A549 (cell line): ENCODE measurements around the gene SIGLEC1. TPM values are rescaled to one million over a fixed set of nuclear protein-coding genes. Genes with fewer than 3 reads are reported as not detected.

Experiments used
- ATAC-seq, 2 experiments: fragments of 200-7000 bp in 1 of 2; fragments of >200 bp in 1 of 2; cut with Nextera tagmentation in 1 of 2; cut with Tn5 transposase in 1 of 2; 3 replicates each; pipeline versions ENCODE4 v1.8.0 to v1.9.1; 2018 to 2020; ENCODE audit warnings: mild to moderate bottlenecking in 1 of 2, moderate library complexity in 1 of 2
- CTCF ChIA-PET: fragments of 300-600 bp; sonication (Branson Sonifier 250); formaldehyde crosslinking; extraction: SDS; loops from one replicate; lab custom pipeline; 2021; ENCODE audit warnings: antibody characterized with exemption, inconsistent platforms; lab: Yijun Ruan, JAX
- POLR2A ChIA-PET: fragments of 350-600 bp; formaldehyde crosslinking; extraction: SDS; loops from one replicate; lab custom pipeline; 2021; ENCODE audit warnings: antibody characterized with exemption, inconsistent platforms; lab: Yijun Ruan, JAX
- DNase-seq, 2 experiments: peaks; one replicate each; pipeline versions ENCODE4 v3.0.0 to v3.0.0-alpha.2; 2011 to 2016; ENCODE audit warnings: low read depth in 1 of 2, low spot score in 1 of 2
- FAIRE-seq: peaks from 2 replicates; lab custom pipeline; 2011; peaks lifted over from hg19 to GRCh38; lab: Jason Lieb, UNC
- H3K27ac ChIP-seq, 2 experiments: fragments of >200 bp; sonication (Bioruptor Twin); formaldehyde crosslinking; 3 replicates each; pipeline ENCODE4 v1.5.1; 2016 to 2017
- H3K4me1 ChIP-seq: fragments of >200 bp; sonication (Bioruptor Twin); formaldehyde crosslinking; 3 replicates; pipeline ENCODE4 v1.6.1; 2016
- H3K4me2 ChIP-seq: fragments of >200 bp; sonication (Bioruptor Twin); formaldehyde crosslinking; 3 replicates; pipeline ENCODE4 v1.6.1; 2016
- H3K4me3 ChIP-seq: fragments of >200 bp; sonication (Bioruptor Twin); formaldehyde crosslinking; 3 replicates; pipeline ENCODE4 v1.5.1; 2016
- H3K9me3 ChIP-seq: fragments of >200 bp; sonication (Bioruptor Twin); formaldehyde crosslinking; 3 replicates; pipeline ENCODE4 v1.6.1; 2016
- BHLHE40 ChIP-seq: IDR thresholded peaks from 2 replicates; pipeline ENCODE4 v1.6.1; 2012; ENCODE audit warnings: low read depth, low read length, inconsistent platforms
- CBX8 ChIP-seq: fragments of 200-600 bp; sonication (generic); IDR thresholded peaks from 2 replicates; pipeline ENCODE4 v1.6.1; 2016
- CHD2 ChIP-seq: fragments of 150-350 bp; IDR thresholded peaks from 2 replicates; pipeline ENCODE4 v1.6.1; 2014; ENCODE audit warnings: low read length; ENCODE audit not compliant: partially characterized antibody
- EHF ChIP-seq: fragments of 250-450 bp; sonication (Bioruptor Pico); IDR thresholded peaks from 2 replicates; pipeline ENCODE4 v1.5.0; 2020; ENCODE audit warnings: mild to moderate bottlenecking
- ESRRA ChIP-seq: fragments of 150-350 bp; IDR thresholded peaks from 2 replicates; pipeline ENCODE4 v1.6.1; 2014; ENCODE audit warnings: mild to moderate bottlenecking, low read length, borderline replicate concordance
- FOSL2 ChIP-seq, 2 experiments: fragments of 450-650 bp in 1 of 2; fragments of >200 bp in 1 of 2; sonication (Bioruptor Twin) in 1 of 2; formaldehyde crosslinking; IDR thresholded peaks; 2 replicates each; pipeline versions ENCODE4 v1.5.0 to v1.6.1; 2016 to 2020; ENCODE audit warnings: mild to moderate bottlenecking in 1 of 2, moderate library complexity in 1 of 2
- FOXS1 ChIP-seq: fragments of 250-450 bp; sonication (Bioruptor Pico); IDR thresholded peaks from 2 replicates; pipeline ENCODE4 v1.5.0; 2020; ENCODE audit warnings: mild to moderate bottlenecking, moderate library complexity
- GATA3 ChIP-seq: IDR thresholded peaks from 2 replicates; pipeline ENCODE4 v1.6.1; 2012; ENCODE audit warnings: borderline replicate concordance
- HOXB13 ChIP-seq: fragments of 250-450 bp; sonication (Bioruptor Pico); IDR thresholded peaks from 2 replicates; pipeline ENCODE4 v1.5.0; 2020; ENCODE audit warnings: low read depth, mild to moderate bottlenecking, moderate library complexity
- KDM1A ChIP-seq: fragments of 200-600 bp; sonication (generic); IDR thresholded peaks from 2 replicates; pipeline ENCODE4 v1.6.1; 2016; ENCODE audit warnings: low read depth, mild to moderate bottlenecking
- MAZ ChIP-seq: fragments of 150-350 bp; IDR thresholded peaks from 2 replicates; pipeline ENCODE4 v1.6.1; 2014; ENCODE audit warnings: antibody characterized with exemption, low read depth, low read length, borderline replicate concordance
- RCOR1 ChIP-seq: fragments of 150-350 bp; IDR thresholded peaks from 2 replicates; pipeline ENCODE4 v1.6.1; 2014; ENCODE audit warnings: antibody characterized with exemption, low read length, low read depth
- SMC3 ChIP-seq: fragments of >200 bp; sonication (Bioruptor Twin); formaldehyde crosslinking; IDR thresholded peaks from 3 replicates; pipeline ENCODE4 v1.6.1; 2018; ENCODE audit warnings: inconsistent platforms
- TP53 ChIP-seq: fragments of 250-450 bp; sonication (Bioruptor Pico); IDR thresholded peaks from 2 replicates; pipeline ENCODE4 v1.5.0; 2021; ENCODE audit warnings: mild to moderate bottlenecking, moderate library complexity
- ZC3H11A ChIP-seq: fragments of 450-650 bp; IDR thresholded peaks from 2 replicates; pipeline ENCODE4 v1.6.1; 2014; ENCODE audit warnings: antibody characterized with exemption, mild to moderate bottlenecking
- ZNF302 ChIP-seq: fragments of 250-450 bp; sonication (Bioruptor Pico); IDR thresholded peaks from 2 replicates; pipeline ENCODE4 v1.9.0; 2021; ENCODE audit warnings: inconsistent platforms, mild to moderate bottlenecking, moderate library complexity
- WGBS: methylation state at CpG from one replicate; pipeline ENCODE4 v1.1.6; 2017; ENCODE audit errors: missing lambda C conversion rate; 5-methylcytosine and 5-hydroxymethylcytosine counted together
- polyA plus RNA-seq, 4 experiments: library from polyadenylated mRNA; depleted of rRNA in 3 of 4; stranded (reverse); fragments of >200 nt; fragmentation: RNase III in 1 of 4; extraction: RNeasy Plus Mini Kit Qiagen cat#74134 plus additional on column Dnase treatment in 1 of 4; gene quantifications; 2 replicates in 3 of 4; 3 replicates in 1 of 4; pipeline ENCODE4 v1.2.3, GENCODE V29; 2011 to 2017
- TF ChIP-seq, protein P1 (sequence below): fragments of 450-650 bp; IDR thresholded peaks from 2 replicates; pipeline ENCODE4 v1.6.1; 2014; ENCODE audit warnings: antibody characterized with exemption
- TF ChIP-seq, protein P2 (sequence below): IDR thresholded peaks from 2 replicates; pipeline ENCODE4 v1.6.1; 2012
- TF ChIP-seq, protein P3 (sequence below): IDR thresholded peaks from 2 replicates; pipeline ENCODE4 v1.6.1; 2012

Gene SIGLEC1
- polyA plus RNA-seq, 2 of the 4 experiments (the other 2 are of a cell fraction), result 0.01 TPM; not detected in 1

DNA sequence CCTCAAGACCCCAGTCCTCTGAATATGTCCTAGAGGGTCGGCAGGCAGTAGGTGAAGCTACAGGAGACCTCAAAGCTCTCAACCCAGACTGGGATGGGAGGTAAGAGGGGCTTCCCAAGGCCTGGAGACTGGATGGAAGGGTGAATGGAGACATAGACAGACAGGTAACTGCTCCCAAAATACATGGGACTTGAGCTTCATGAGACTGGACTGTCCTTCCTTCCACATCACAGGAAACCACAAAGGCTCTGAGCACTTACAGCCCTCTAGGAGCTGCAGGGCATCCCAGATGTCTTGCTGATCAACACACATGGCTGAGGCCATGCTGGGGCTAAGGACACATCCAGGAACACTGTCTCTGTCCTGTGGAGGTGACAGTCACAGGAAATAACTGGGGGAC, 31.6 kb upstream of the SIGLEC1 start:
- H3K4me2 ChIP-seq, result peak overlapping the region; percentile 71

DNA sequence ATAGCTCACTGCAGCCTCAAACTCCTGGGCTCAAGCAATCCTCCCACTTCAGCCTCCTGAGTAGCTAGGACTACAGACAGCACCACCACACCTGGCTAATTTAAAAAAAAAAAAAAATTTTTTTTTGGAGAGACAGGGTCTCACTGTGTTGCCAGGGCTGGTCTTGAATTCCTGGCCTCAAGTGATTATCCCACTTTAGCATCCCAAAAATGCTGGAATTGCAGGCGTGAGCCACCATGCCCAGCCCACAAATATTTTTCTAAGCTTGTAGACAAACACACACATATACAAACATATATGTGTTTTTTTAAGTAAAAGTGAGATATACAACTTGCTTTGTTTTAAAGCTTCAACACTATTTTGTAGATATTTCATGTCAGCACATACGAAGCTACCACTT, 30.9 kb upstream of the SIGLEC1 start:
- 85% methylated on average over 2 of the region's 2 CpGs for WGBS
- ATAC-seq, result no peak
- H3K4me1 ChIP-seq, result peaks cover 12% of the 10 kb centered on the region; the same call in 2 of the 3 replicates
- ChIA-PET POLR2A (no interaction called here), CTCF (interaction anchor here (5.2 to 72.1 kb wide), 5 partner anchors 4 to 65 kb away, joined by 36 to 2233 read pairs (median 1634); partner anchors contain the start of genes ADAM33, ADISSP, CENPB and GFRA4)
- no peak overlapping the region for H3K4me3 ChIP-seq
- H3K27ac ChIP-seq, result no peak overlapping the region
- no peak for DNase-seq
- no peak for TF ChIP-seq ZNF302
- no peak for TF ChIP-seq TP53 (CRISPR knock-in tag)
- no peak for TF ChIP-seq RCOR1
- no peak for TF ChIP-seq ESRRA
- FAIRE-seq, result no peak
- H3K4me2 ChIP-seq, result no peak overlapping the region
- no peaks in the 10 kb centered on the region for H3K9me3 ChIP-seq

More for the DNA sequence above, 31.6 kb upstream of the SIGLEC1 start:
- TF ChIP-seq SMC3, result no peak
- no peak for TF ChIP-seq GATA3
- TF ChIP-seq, protein P1, sequence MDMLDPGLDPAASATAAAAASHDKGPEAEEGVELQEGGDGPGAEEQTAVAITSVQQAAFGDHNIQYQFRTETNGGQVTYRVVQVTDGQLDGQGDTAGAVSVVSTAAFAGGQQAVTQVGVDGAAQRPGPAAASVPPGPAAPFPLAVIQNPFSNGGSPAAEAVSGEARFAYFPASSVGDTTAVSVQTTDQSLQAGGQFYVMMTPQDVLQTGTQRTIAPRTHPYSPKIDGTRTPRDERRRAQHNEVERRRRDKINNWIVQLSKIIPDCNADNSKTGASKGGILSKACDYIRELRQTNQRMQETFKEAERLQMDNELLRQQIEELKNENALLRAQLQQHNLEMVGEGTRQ, result no peak
- no peak for TF ChIP-seq FOSL2 (IDR thresholded peaks at IDR 0.05)
- no peak for TF ChIP-seq FOSL2 (CRISPR knock-in tag; IDR thresholded peaks at IDR 0.05)
- H3K4me3 ChIP-seq, result no peak overlapping the region; the same call in 2 of the 3 replicates
- FAIRE-seq (no peak), DNase-seq (no peak), ATAC-seq (no peak)
- no peaks in the 10 kb centered on the region for H3K9me3 ChIP-seq
- peak overlapping the region in 1 of 2 experiments; percentile 75; a peak in 2 of 6 replicates for H3K27ac ChIP-seq
- WGBS, result 62% methylated on average over 1 of the region's 1 CpG
- CTCF ChIA-PET, result interaction anchor here (1.1 to 72.1 kb wide), 7 partner anchors 4 to 181 kb away, joined by 5 to 2233 read pairs (median 169); partner anchors contain the start of genes ADAM33, ADISSP, CENPB and GFRA4
- H3K4me1 ChIP-seq, result peaks cover 4% of the 10 kb centered on the region; the same call in 2 of the 3 replicates
- POLR2A ChIA-PET, result interaction anchor here (1.0 to 1.5 kb wide), 2 partner anchors 17 to 24 kb away, joined by 3 to 11 read pairs; partner anchors contain the start of gene ADISSP

DNA sequence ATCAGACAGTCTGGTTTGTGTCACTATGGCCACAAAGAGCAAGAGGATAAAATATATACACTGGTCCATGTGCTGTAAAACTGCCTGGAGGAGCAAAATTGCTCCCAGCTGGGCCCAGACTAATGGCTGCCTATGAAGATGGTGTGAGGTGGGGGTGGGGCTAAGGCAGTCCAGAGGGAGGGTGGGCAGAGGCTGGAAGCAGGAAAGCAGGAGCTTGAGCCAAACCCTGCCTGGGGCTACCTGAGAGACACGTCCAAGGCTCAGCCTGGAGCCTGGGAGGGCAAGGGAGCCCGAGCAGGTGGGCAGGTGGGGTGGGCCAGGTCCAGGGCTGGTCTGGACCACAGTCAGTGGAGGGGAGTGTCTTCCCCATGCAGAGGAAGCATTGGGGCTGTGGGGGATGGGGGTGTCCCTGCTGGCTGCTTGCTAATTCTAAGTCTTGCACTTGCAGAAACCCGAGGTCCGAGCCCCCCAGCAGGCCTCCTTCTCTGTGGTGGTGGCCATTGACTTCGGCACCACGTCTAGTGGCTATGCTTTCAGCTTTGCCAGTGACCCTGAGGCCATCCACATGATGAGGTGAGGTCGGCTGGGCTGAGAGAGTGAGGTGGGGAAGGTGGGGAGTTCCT, 29.5 kb upstream of the SIGLEC1 start:
- no peak overlapping the region for H3K4me2 ChIP-seq
- WGBS, result 74% methylated on average over 7 of the region's 7 CpGs

DNA sequence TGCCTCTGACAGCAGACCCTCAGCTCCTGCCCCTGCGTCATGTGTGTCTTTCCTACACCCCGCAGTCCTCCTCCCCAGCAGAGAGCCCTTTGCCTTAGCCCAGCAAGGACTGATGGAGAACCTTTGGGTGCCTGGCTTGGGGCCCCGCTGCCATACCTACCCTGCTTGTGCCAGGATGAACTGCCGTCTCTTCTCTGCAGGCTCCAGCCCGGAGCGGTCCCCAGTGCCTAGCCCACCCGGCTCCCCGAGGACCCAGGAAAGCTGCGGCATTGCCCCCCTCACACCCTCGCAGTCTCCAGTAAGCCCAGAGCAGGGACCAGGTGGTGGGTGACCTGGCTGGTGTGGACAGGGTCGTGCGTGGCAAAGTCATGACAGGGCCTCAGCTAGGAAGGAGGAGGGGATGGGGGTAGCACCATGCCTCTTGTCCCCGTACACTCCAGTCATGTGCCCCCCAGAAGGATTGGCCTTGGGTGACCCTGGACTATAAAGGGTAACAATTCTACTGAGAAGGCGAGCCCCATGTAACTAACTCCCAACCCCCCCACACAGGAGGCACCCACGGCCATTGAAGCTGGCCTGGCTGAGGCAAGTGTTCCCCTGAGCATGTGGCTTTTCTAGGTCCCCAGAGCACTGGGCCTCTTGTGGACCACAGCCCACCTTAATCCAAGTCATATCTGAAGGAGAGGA, 28.4 kb upstream of the SIGLEC1 start:
- POLR2A ChIA-PET, result interaction anchor here (0.9 kb wide), 2 partner anchors 9 to 64 kb away, joined by 3 read pairs; no protein-coding TSS in a partner anchor
- CTCF ChIA-PET, result interaction anchor here (0.5 to 72.1 kb wide), 9 partner anchors 7 to 1761 kb away, joined by 3 to 2233 read pairs (median 36); partner anchors contain the start of genes ADAM33, ADISSP, AP5S1 and CENPB
- FAIRE-seq, result no peak
- DNase-seq, result no peak
- 81% methylated on average over 13 of the region's 15 CpGs for WGBS
- no peak overlapping the region for H3K4me3 ChIP-seq
- no peak for ATAC-seq
- H3K27ac ChIP-seq, result no peak overlapping the region
- TF ChIP-seq BHLHE40 (no peak), MAZ (no peak), EHF (no peak), HOXB13 (no peak), ZC3H11A (no peak), CBX8 (no peak), ESRRA (no peak)
- peaks cover 18% of the 10 kb centered on the region; the same call in 2 of the 3 replicates for H3K4me1 ChIP-seq
- H3K9me3 ChIP-seq, result no peaks in the 10 kb centered on the region
- H3K4me2 ChIP-seq, result no peak overlapping the region

More for the DNA sequence above, 29.5 kb upstream of the SIGLEC1 start:
- Histone ChIP-seq H3K9me3 (no peaks in the 10 kb centered on the region), H3K4me1 (peaks cover 18% of the 10 kb centered on the region; the same call in 2 of the 3 replicates), H3K4me3 (no peak overlapping the region), H3K27ac (no peak overlapping the region)
- no peak for ATAC-seq
- DNase-seq, result no peak
- POLR2A ChIA-PET, result interaction anchor here (0.9 kb wide), 1 partner anchor 8 kb away, joined by 3 read pairs; no protein-coding TSS in a partner anchor
- CTCF ChIA-PET, result interaction anchor here (0.7 to 72.1 kb wide), 7 partner anchors 6 to 1706 kb away, joined by 3 to 2233 read pairs (median 169); partner anchors contain the start of genes ADAM33, ADISSP, AP5S1 and CENPB
- TF ChIP-seq FOXS1 (CRISPR knock-in tag), result no peak
- no peak for TF ChIP-seq SMC3
- no peak for TF ChIP-seq BHLHE40
- TF ChIP-seq, protein P2, sequence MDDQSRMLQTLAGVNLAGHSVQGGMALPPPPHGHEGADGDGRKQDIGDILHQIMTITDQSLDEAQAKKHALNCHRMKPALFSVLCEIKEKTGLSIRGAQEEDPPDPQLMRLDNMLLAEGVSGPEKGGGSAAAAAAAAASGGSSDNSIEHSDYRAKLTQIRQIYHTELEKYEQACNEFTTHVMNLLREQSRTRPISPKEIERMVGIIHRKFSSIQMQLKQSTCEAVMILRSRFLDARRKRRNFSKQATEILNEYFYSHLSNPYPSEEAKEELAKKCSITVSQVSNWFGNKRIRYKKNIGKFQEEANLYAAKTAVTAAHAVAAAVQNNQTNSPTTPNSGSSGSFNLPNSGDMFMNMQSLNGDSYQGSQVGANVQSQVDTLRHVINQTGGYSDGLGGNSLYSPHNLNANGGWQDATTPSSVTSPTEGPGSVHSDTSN, result no peak
- TF ChIP-seq CHD2, result no peak
- TF ChIP-seq, protein P3, sequence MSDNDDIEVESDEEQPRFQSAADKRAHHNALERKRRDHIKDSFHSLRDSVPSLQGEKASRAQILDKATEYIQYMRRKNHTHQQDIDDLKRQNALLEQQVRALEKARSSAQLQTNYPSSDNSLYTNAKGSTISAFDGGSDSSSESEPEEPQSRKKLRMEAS, result no peak
- no peak for TF ChIP-seq RCOR1
- TF ChIP-seq KDM1A, result no peak
- no peak for TF ChIP-seq ESRRA
- no peak for FAIRE-seq
